SK-N-SH (cell line): ENCODE results near the gene ZMYND19. TPM values are rescaled to one million over a fixed set of nuclear protein-coding genes. Genes with fewer than 3 reads are reported as not detected.

ENCODE experiments used
- CTCF ChIA-PET: fragments of 300-600, 350-600 bp; formaldehyde crosslinking; extraction: SDS; loops from one replicate; lab custom pipeline; 2021; lab: Yijun Ruan, JAX
- POLR2A ChIA-PET: fragments of 350-600 bp; sonication (Branson Sonifier 250); formaldehyde crosslinking; extraction: SDS; loops from one replicate; lab custom pipeline; 2020; ENCODE audit warnings: antibody characterized with exemption, inconsistent platforms; lab: Yijun Ruan, JAX
- DNase-seq: peaks from one replicate; pipeline ENCODE4 v3.0.0; 2012
- H2AFZ ChIP-seq: fragments of 200-600 bp; sonication (generic); 2 replicates; pipeline ENCODE4 v1.8.1; 2016; ENCODE audit warnings: antibody characterized with exemption, mild to moderate bottlenecking, low read depth
- H3F3A ChIP-seq: fragments of 200-600 bp; sonication (generic); replicated peaks from 2 replicates; pipeline ENCODE3; 2016; ENCODE audit warnings: antibody characterized with exemption, mild to moderate bottlenecking; ENCODE audit not compliant: insufficient read depth
- H3K27ac ChIP-seq, 2 experiments: fragments of 200-500 bp in 1 of 2; fragments of 200-600 bp in 1 of 2; sonication (Bioruptor generic) in 1 of 2; sonication (generic), shearing (Covaris generic) in 1 of 2; 2 replicates each; pipeline versions ENCODE4 v1.5.1 to v1.6.1; 2014 to 2016; ENCODE audit warnings: low read depth in 2 of 2, inconsistent platforms in 1 of 2, low read length in 1 of 2, mild to moderate bottlenecking in 1 of 2, mixed read lengths in 1 of 2
- H3K27me3 ChIP-seq: fragments of 200-600 bp; sonication (generic), shearing (Covaris generic); 2 replicates; pipeline ENCODE4 v1.6.1; 2016; ENCODE audit warnings: mixed run types; ENCODE audit not compliant: insufficient read depth
- H3K36me3 ChIP-seq, 2 experiments: fragments of 200-500 bp in 1 of 2; fragments of 200-600 bp in 1 of 2; sonication (Bioruptor generic) in 1 of 2; sonication (generic) in 1 of 2; replicated peaks in 1 of 2; 2 replicates each; pipeline versions ENCODE3 to v1.5.1; 2014 to 2016; ENCODE audit warnings: low read length in 1 of 2, mild to moderate bottlenecking in 1 of 2; ENCODE audit not compliant: insufficient read depth in 2 of 2, control insufficient read depth in 1 of 2
- H3K4me1 ChIP-seq, 2 experiments: fragments of 200-500 bp in 1 of 2; fragments of 200-600 bp in 1 of 2; sonication (Bioruptor generic) in 1 of 2; sonication (generic), shearing (Covaris generic) in 1 of 2; 2 replicates each; pipeline versions ENCODE4 v1.5.1 to v1.6.1; 2014 to 2016; ENCODE audit warnings: low read depth in 1 of 2, low read length in 1 of 2, mixed run types in 1 of 2; ENCODE audit not compliant: insufficient read depth in 2 of 2, control insufficient read depth in 1 of 2
- H3K4me2 ChIP-seq: fragments of 200-600 bp; sonication (generic), shearing (Covaris generic); 2 replicates; pipeline ENCODE4 v1.6.1; 2017; ENCODE audit warnings: mixed run types
- H3K4me3 ChIP-seq, 2 experiments: fragments of 200-500 bp in 1 of 2; fragments of 200-600 bp in 1 of 2; sonication (Bioruptor generic) in 1 of 2; sonication (generic), shearing (Covaris generic) in 1 of 2; 2 replicates each; pipeline versions ENCODE4 v1.5.1 to v1.8.1; 2014 to 2016; ENCODE audit warnings: low read depth in 2 of 2, inconsistent platforms in 1 of 2, low read length in 1 of 2, mild to moderate bottlenecking in 1 of 2, mixed read lengths in 1 of 2, moderate library complexity in 1 of 2
- H3K79me2 ChIP-seq: fragments of 200-600 bp; sonication (generic); 2 replicates; pipeline ENCODE4 v1.8.1; 2017; ENCODE audit warnings: mild to moderate bottlenecking; ENCODE audit not compliant: insufficient read depth
- H3K9ac ChIP-seq: fragments of 200-600 bp; sonication (generic); 2 replicates; pipeline ENCODE4 v1.6.1; 2017; ENCODE audit warnings: mixed run types
- H3K9me2 ChIP-seq: fragments of 200-600 bp; sonication (generic); 2 replicates; pipeline ENCODE4 v1.6.1; 2017; ENCODE audit warnings: mixed run types
- H3K9me3 ChIP-seq: fragments of 200-600 bp; sonication (generic); 2 replicates; pipeline ENCODE4 v1.6.1; 2017; ENCODE audit warnings: mixed run types, mild to moderate bottlenecking, moderate library complexity
- H4K20me1 ChIP-seq: fragments of 200-600 bp; sonication (generic); 2 replicates; pipeline ENCODE4 v1.6.1; 2017; ENCODE audit warnings: mild to moderate bottlenecking, mixed run types; ENCODE audit not compliant: insufficient read depth
- CHD2 ChIP-seq: fragments of 150-350 bp; IDR thresholded peaks from 2 replicates; pipeline ENCODE4 v1.6.1; 2018; ENCODE audit warnings: low read length; ENCODE audit not compliant: partially characterized antibody
- ELF1 ChIP-seq: IDR thresholded peaks from 2 replicates; pipeline ENCODE4 v1.4.0; 2012
- EZH2phosphoT487 ChIP-seq: fragments of 200-600 bp; sonication (generic); IDR thresholded peaks from 2 replicates; pipeline ENCODE4 v1.6.1; 2017; ENCODE audit warnings: low read depth, mixed run types, mild to moderate bottlenecking, antibody characterized with exemption, moderate library complexity, borderline replicate concordance
- FOXJ3 ChIP-seq: sonication (generic); formaldehyde crosslinking; IDR thresholded peaks from 2 replicates; pipeline ENCODE4 v1.5.1; 2020; ENCODE audit warnings: mild to moderate bottlenecking, missing genetic modification reagents
- FOXM1 ChIP-seq: IDR thresholded peaks from 2 replicates; pipeline ENCODE4 v1.4.0; 2012; ENCODE audit warnings: low read depth, mild to moderate bottlenecking
- GABPA ChIP-seq: IDR thresholded peaks from 2 replicates; pipeline ENCODE4 v1.4.0; 2012; ENCODE audit warnings: low read depth, mild to moderate bottlenecking
- GATA2 ChIP-seq: sonication (generic); formaldehyde crosslinking; IDR thresholded peaks from 2 replicates; pipeline ENCODE4 v1.5.0; 2020; ENCODE audit warnings: mild to moderate bottlenecking, missing genetic modification reagents
- JUND ChIP-seq: IDR thresholded peaks from 2 replicates; pipeline ENCODE4 v1.4.0; 2012
- NRF1 ChIP-seq: IDR thresholded peaks from 2 replicates; pipeline ENCODE4 v1.6.1; 2012; ENCODE audit warnings: low read depth, mild to moderate bottlenecking, low read length
- PBX3 ChIP-seq: IDR thresholded peaks from 2 replicates; pipeline ENCODE4; 2012
- POLR2AphosphoS5 ChIP-seq: IDR thresholded peaks from 2 replicates; pipeline ENCODE4 v1.6.1; 2012; ENCODE audit warnings: low read depth, low read length
- RAD21 ChIP-seq: IDR thresholded peaks from 2 replicates; pipeline ENCODE4 v1.6.1; 2012; ENCODE audit warnings: mild to moderate bottlenecking, low read length
- REST ChIP-seq: IDR thresholded peaks from 2 replicates; pipeline ENCODE4 v1.6.1; 2012; ENCODE audit warnings: mild to moderate bottlenecking, low read depth, low read length, moderate library complexity
- RXRA ChIP-seq: IDR thresholded peaks from 2 replicates; pipeline ENCODE4 v1.4.0; 2012; ENCODE audit warnings: low read depth, mild to moderate bottlenecking, borderline replicate concordance
- TAF1 ChIP-seq: IDR thresholded peaks from 2 replicates; pipeline ENCODE4 v1.6.1; 2012; ENCODE audit warnings: low read depth, mild to moderate bottlenecking, low read length, moderate library complexity, borderline replicate concordance
- TCF12 ChIP-seq: IDR thresholded peaks from 2 replicates; pipeline ENCODE4 v1.4.0; 2012
- USF2 ChIP-seq: fragments of 150-350 bp; IDR thresholded peaks from 2 replicates; pipeline ENCODE4 v1.6.1; 2017; ENCODE audit warnings: antibody characterized with exemption, low read length, low read depth, borderline replicate concordance
- WGBS: methylation state at CpG from one replicate; pipeline ENCODE4 v1.1.6; 2017; ENCODE audit warnings: low lambda C conversion rate; 5-methylcytosine and 5-hydroxymethylcytosine counted together
- polyA plus RNA-seq, 3 experiments: library from polyadenylated mRNA; depleted of rRNA; stranded (reverse); fragments of >200 nt; gene quantifications; 2 replicates each; pipeline ENCODE4 v1.2.3, GENCODE V29; 2012

Gene ZMYND19
- polyA plus RNA-seq, 1 of the 3 experiments (the other 2 are of a cell fraction), result 43.1 TPM

GRCh38 chr9:137593176-137593575, 2.9 kb upstream of the ZMYND19 start:
- Histone ChIP-seq H2AFZ (no peak overlapping the region), H3K36me3 (peaks cover 3 to 4% of the 10 kb centered on the region in 2 experiments), H3K9me2 (no peaks in the 10 kb centered on the region), H3K27me3 (no peaks in the 10 kb centered on the region), H3K4me2 (no peak overlapping the region), H3K27ac (no peak overlapping the region), H3K4me3 (no peak overlapping the region), H3F3A (peaks cover 5% of the 10 kb centered on the region), H3K9ac (no peak overlapping the region), H4K20me1 (peaks cover 13% of the 10 kb centered on the region), H3K4me1 (peaks cover 9 to 18% of the 10 kb centered on the region in 2 experiments; a peak in 2 of 4 replicates), H3K79me2 (peaks cover 16% of the 10 kb centered on the region), H3K9me3 (no peaks in the 10 kb centered on the region)
- TF ChIP-seq GABPA, result no peak
- TF ChIP-seq FOXJ3 (CRISPR knock-in tag), result no peak
- no peak for TF ChIP-seq TAF1
- no peak for TF ChIP-seq EZH2phosphoT487
- TF ChIP-seq REST, result no peak
- TF ChIP-seq POLR2AphosphoS5, result no peak
- TF ChIP-seq PBX3, result no peak
- no peak for TF ChIP-seq TCF12
- TF ChIP-seq RAD21, result no peak
- TF ChIP-seq JUND, result no peak
- no peak for TF ChIP-seq CHD2
- TF ChIP-seq USF2, result no peak
- no peak for TF ChIP-seq ELF1
- no peak for TF ChIP-seq NRF1
- no peak for TF ChIP-seq GATA2 (CRISPR knock-in tag)
- no peak for TF ChIP-seq RXRA
- no peak for TF ChIP-seq FOXM1
- no peak for DNase-seq
- CTCF ChIA-PET, result interaction anchor here (1.3 to 4.2 kb wide), 2 partner anchors 11 to 13 kb away, joined by 4 to 27 read pairs; partner anchors contain the start of gene DPH7
- POLR2A ChIA-PET, result no interaction called here
- WGBS, result 88% methylated on average over 9 of the region's 12 CpGs
